ENCODE measurements around the gene NFE2L3.
"Not testable (repeated sequence)": the region's sequence is repeated elsewhere in the genome, so short reads cannot be mapped to it uniquely, and the experiment has no call there.

NFE2L3 gene

DNA sequence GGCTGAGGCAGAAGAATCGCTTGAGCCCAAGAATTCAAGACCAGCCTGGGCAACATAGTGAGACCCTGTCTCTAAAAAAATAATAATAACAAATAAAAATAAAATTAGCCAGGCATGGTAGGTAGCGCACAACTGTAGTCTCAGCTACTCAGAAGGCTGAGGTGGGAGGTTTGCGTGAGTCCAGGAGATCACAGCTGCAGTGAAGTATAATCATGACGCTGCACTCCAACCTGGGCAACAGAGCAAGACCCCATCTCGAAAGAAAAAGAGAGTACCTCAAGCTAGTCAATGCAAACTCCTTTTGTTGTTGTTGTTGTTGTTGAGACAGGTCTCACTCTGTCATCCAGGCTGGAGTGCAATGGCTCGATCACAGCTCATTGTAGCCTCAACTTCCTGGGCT, 34.0 kb upstream of the NFE2L3 start:
- DNase-seq (ENCODE audit: extremely low read depth, low read depth): no peak
- TF ChIP-seq, protein P1, sequence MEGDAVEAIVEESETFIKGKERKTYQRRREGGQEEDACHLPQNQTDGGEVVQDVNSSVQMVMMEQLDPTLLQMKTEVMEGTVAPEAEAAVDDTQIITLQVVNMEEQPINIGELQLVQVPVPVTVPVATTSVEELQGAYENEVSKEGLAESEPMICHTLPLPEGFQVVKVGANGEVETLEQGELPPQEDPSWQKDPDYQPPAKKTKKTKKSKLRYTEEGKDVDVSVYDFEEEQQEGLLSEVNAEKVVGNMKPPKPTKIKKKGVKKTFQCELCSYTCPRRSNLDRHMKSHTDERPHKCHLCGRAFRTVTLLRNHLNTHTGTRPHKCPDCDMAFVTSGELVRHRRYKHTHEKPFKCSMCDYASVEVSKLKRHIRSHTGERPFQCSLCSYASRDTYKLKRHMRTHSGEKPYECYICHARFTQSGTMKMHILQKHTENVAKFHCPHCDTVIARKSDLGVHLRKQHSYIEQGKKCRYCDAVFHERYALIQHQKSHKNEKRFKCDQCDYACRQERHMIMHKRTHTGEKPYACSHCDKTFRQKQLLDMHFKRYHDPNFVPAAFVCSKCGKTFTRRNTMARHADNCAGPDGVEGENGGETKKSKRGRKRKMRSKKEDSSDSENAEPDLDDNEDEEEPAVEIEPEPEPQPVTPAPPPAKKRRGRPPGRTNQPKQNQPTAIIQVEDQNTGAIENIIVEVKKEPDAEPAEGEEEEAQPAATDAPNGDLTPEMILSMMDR (IDR thresholded peaks at IDR 0.05; ENCODE audit: low read depth, low read length): no peak

DNA sequence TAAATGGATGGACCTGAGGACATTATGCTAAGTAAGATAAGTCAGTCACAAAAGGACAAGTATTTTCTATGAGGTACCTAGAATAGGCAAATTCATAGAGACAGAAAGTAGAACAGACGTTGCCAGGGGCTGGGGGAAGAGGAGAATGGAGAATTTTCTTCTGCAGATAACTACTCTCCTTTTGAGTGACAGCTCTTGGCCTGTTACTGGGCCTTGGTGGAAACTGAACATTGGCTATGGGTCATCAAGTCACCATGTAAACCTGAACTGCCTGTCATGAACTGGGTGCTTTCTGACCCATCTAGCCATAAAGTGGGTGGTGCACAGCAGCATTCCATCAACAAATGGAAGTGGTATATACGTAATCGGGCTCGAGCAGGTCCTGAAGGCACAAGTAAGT, 29.3 kb upstream of the NFE2L3 start:
- TF ChIP-seq, protein P1 (IDR thresholded peaks at IDR 0.05; ENCODE audit: low read depth, low read length): no peak
- DNase-seq (ENCODE audit: extremely low read depth, low read depth): no peak

DNA sequence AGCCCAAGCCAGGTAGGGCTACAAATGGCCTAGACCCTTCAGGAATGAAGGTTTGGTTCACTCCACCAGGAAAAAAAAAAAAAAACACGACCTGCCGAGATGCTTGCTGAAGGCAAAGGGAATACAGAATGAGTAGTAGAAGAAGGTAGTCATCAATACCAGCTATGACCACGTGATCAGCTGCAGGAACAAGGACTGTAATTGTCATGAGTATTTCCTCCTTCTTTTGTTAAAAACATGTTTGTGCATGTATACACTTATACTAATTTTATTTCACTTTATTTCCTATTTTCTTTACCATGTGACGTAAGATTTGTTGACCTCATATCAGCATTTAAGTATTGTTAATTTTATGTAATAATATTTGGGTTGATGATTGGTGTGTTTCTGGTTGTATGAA, 27.2 kb upstream of the NFE2L3 start:
- DNase-seq (ENCODE audit: extremely low read depth, low read depth): not testable (repeated sequence)

DNA sequence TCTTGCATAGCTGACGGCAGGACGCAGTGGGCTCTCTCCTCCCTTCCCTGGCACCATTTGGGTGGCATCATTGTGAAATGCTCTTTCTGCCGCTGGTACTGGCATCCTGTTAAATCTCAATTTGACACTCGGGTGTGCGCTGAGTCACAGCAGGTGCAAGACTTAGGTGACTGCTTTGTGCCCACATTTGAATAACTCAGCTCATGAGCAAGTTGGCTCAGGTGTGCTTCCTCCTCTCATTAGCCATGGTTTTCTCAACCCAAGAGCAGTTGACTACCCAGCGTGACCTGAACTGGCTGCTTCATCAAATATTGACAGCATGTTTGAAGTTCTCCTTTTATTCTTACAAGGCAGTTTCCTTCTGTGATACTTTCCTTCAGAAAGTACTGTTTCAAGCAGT, 24.6 kb upstream of the NFE2L3 start:
- TF ChIP-seq, protein P1 (IDR thresholded peaks at IDR 0.05; ENCODE audit: low read depth, low read length): no peak
- no peak for DNase-seq (ENCODE audit: extremely low read depth, low read depth)

DNA sequence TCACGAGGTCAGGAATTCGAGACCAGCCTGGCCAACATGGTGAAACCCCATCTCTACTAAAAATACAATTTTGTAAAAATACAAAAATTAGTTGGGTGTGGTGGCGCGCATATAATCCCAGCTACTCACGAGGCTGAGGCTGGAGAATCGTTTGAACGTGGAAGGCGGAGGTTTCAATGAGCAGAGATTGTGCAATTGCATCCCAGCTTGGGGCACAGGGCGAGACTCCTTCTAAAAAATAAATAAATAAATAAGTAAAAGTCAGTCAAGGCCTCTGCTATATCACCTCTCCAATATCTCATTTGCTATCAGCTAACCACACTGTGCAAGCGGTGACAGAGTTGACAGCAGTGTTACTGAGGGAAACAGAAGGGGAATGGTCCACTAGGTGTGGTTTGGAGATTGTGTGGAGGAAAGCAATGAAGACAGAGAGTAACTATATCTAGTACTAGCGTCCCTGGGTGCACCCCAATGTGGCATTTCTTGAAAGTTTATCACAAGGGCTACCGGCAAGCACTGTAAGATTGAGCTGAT, 20.9 kb upstream of the NFE2L3 start:
- DNase-seq (ENCODE audit: extremely low read depth, low read depth): no peak
- TF ChIP-seq, protein P1 (IDR thresholded peaks at IDR 0.05; ENCODE audit: low read depth, low read length): no peak

DNA sequence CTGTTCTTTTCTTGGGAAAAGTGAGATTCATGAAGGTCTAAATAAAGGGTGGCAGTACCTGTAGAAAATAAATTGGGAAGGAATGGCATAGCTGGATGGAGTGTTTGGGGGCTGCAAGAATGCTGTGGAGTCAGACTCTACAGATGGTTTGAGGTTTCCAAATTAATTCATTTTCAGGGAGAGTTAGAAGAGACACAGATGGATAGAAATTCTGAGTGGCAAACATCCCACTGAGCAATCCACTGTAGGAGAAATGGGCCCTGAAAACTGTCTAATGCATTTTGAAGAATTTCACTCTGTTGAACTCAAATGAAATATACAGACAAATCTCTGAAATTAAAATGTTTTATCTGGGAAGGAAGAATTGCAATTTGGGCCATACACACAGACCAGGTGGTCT, 16.9 kb upstream of the NFE2L3 start:
- no peak for DNase-seq (ENCODE audit: extremely low read depth, low read depth)
- TF ChIP-seq, protein P1 (IDR thresholded peaks at IDR 0.05; ENCODE audit: low read depth, low read length): no peak

DNA sequence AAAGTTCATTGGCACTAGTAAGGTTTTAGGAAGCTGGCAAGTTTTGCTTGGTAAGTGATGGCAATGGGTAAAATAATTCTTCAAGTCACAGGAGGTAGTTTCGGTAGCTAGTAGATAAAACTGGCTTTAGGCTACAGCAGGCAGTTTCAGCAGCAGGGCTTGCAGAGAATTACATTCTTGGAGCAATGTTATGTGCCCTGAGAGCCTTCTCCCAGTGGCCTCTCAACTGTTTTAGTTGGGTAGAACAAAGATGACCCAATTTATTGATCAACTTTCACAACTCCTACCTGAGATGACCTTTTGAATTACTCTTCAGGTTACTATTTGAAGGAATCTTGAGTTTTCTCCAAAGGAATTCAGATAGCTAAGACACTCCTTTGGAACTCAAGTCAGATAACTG, 16.4 kb upstream of the NFE2L3 start:
- TF ChIP-seq, protein P1 (IDR thresholded peaks at IDR 0.05; ENCODE audit: low read depth, low read length): no peak
- no peak for DNase-seq (ENCODE audit: extremely low read depth, low read depth)

DNA sequence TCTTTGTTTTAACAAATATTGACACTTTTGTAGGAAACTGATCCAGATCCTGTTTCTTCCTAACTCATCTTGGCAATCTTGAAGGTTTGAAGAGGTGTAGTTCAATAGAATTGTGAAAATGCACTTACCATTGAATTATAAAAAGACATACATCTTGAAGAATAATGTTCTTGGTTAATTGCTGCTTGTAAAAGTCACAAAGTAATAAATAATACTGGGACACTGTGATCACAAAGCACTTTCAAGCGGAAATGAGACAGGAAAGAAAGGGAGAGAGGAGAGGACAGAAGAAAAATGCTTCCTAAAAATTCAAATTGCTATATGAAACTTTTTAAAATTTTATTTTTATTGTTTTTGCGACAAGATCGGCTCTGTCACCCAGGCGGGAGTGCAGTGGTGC, 15.2 kb upstream of the NFE2L3 start:
- TF ChIP-seq, protein P1 (IDR thresholded peaks at IDR 0.05; ENCODE audit: low read depth, low read length): no peak
- DNase-seq (ENCODE audit: extremely low read depth, low read depth): no peak

All from AG09319 (cell line).